OCI-LY1 (cell line): Measurements from ENCODE around the gene CTTNBP2NL.
"Not testable (repeated sequence)": the region's sequence is repeated elsewhere in the genome, so short reads cannot be mapped to it uniquely, and the experiment has no call there.

ENCODE experiments used
- CTCF ChIP-seq: fragments of 200-600 bp; sonication (generic), shearing (Covaris generic); IDR thresholded peaks from 2 replicates; pipeline ENCODE4 v1.5.1; 2017; ENCODE audit warnings: mild to moderate bottlenecking, antibody characterized with exemption, low read length, moderate library complexity, mixed read lengths
- EZH2 ChIP-seq: fragments of 200-600 bp; sonication (generic), shearing (Covaris generic); IDR thresholded peaks from 2 replicates; pipeline ENCODE4 v1.8.0; 2017; ENCODE audit warnings: borderline replicate concordance, mixed run types, mild to moderate bottlenecking, antibody characterized with exemption, low read length, moderate library complexity, mixed read lengths

GRCh38 chr1:112390335-112390734 lies 5.7 kb upstream of the CTTNBP2NL start:
- TF ChIP-seq CTCF, EZH2: not testable (repeated sequence)
